Breast epithelium (tissue), 3 donors: ENCODE measurements around the gene PLEKHA8.

ENCODE experiments used
- POLR2A ChIP-seq: fragments of 450-650 bp; IDR thresholded peaks from one replicate; pipeline ENCODE4 v1.6.1; 2016; ENCODE audit warnings: antibody characterized with exemption, mild to moderate bottlenecking, moderate library complexity
- POLR2AphosphoS5 ChIP-seq, 3 donors: sonication (generic); formaldehyde crosslinking; IDR thresholded peaks; one replicate each; pipeline ENCODE4 v1.6.1; 2017; ENCODE audit warnings: antibody characterized with exemption in 3 of 3
- TF ChIP-seq, protein P1 (sequence below), 3 donors: fragments of 450-650 bp; IDR thresholded peaks; one replicate each; pipeline ENCODE4 v1.5.1; 2016 to 2017; ENCODE audit warnings: antibody characterized with exemption in 3 of 3, mild to moderate bottlenecking in 3 of 3, moderate library complexity in 3 of 3

GRCh38 chr7:30027065-30027456, 1.2 kb upstream of the PLEKHA8 start:
- TF ChIP-seq, protein P1, sequence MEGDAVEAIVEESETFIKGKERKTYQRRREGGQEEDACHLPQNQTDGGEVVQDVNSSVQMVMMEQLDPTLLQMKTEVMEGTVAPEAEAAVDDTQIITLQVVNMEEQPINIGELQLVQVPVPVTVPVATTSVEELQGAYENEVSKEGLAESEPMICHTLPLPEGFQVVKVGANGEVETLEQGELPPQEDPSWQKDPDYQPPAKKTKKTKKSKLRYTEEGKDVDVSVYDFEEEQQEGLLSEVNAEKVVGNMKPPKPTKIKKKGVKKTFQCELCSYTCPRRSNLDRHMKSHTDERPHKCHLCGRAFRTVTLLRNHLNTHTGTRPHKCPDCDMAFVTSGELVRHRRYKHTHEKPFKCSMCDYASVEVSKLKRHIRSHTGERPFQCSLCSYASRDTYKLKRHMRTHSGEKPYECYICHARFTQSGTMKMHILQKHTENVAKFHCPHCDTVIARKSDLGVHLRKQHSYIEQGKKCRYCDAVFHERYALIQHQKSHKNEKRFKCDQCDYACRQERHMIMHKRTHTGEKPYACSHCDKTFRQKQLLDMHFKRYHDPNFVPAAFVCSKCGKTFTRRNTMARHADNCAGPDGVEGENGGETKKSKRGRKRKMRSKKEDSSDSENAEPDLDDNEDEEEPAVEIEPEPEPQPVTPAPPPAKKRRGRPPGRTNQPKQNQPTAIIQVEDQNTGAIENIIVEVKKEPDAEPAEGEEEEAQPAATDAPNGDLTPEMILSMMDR (IDR thresholded peaks at IDR 0.05): no peak
- TF ChIP-seq POLR2A (no peak), POLR2AphosphoS5 (IDR thresholded peaks at IDR 0.05) (no peak)
